Large intestine (tissue), 12 donors: ENCODE data around the gene TRAPPC3L. TPM values are rescaled to one million over a fixed set of nuclear protein-coding genes. Genes with fewer than 3 reads are reported as not detected.
A peak's percentile ranks its signal among the peaks of the same experiment; 100 is the strongest.

ENCODE experiments used
- DNase-seq, 2 donors: peaks; one replicate each; pipeline versions ENCODE4 v3.0.0 to v3.0.0-alpha.2; 2013
- H3K27ac ChIP-seq: one replicate; pipeline ENCODE4 v1.5.1; 2013; ENCODE audit warnings: low read length
- H3K27me3 ChIP-seq: 2 replicates; pipeline ENCODE4 v1.6.1; 2013; ENCODE audit warnings: low read length; ENCODE audit not compliant: control insufficient read depth, insufficient read depth
- H3K36me3 ChIP-seq: 2 replicates; pipeline ENCODE4 v1.6.1; 2013; ENCODE audit warnings: low read length; ENCODE audit not compliant: control insufficient read depth, insufficient read depth
- H3K4me1 ChIP-seq: one replicate; pipeline ENCODE4 v1.6.1; 2013; ENCODE audit warnings: low read length; ENCODE audit not compliant: control insufficient read depth, insufficient read depth
- H3K4me3 ChIP-seq: one replicate; pipeline ENCODE4 v1.5.1; 2013; ENCODE audit warnings: low read length
- H3K9me3 ChIP-seq: one replicate; pipeline ENCODE4 v1.6.1; 2013; ENCODE audit warnings: mild to moderate bottlenecking, low read depth, low read length, moderate library complexity; ENCODE audit not compliant: control insufficient read depth
- WGBS: methylation state at CpG from one replicate; pipeline ENCODE4 v1.1.5; 2013; ENCODE audit warnings: low lambda C conversion rate; ENCODE audit not compliant: insufficient coverage; 5-methylcytosine and 5-hydroxymethylcytosine counted together
- long read RNA-seq, 11 donors: transcript quantifications; one replicate each; lab custom pipeline, GENCODE V29; 2026
- polyA plus RNA-seq: library from polyadenylated mRNA; unstranded; fragments of 120-200 nt; gene quantifications from one replicate; pipeline ENCODE4 v1.2.1, GENCODE V29; 2013

TRAPPC3L gene
- polyA plus RNA-seq = 0.18 TPM
- long read RNA-seq, donor 1 = 0 reads
- long read RNA-seq, donor 2 = 0 reads
- long read RNA-seq, donor 3 = 0 reads
- long read RNA-seq, donor 4 = 0 reads
- long read RNA-seq, donor 5 = 0 reads
- long read RNA-seq, donor 6 = 0 reads
- long read RNA-seq, donor 7, partial matches to known transcripts = 0 of 1 reads
- long read RNA-seq, donor 7, other reads (novel, unspliced or antisense) = 0 of 1 reads
- long read RNA-seq, donor 8 = 0 reads
- long read RNA-seq, donor 9 = 0 reads
- long read RNA-seq, donor 10 = 0 reads
- long read RNA-seq, donor 11, partial matches to known transcripts = 0 of 1 reads
- long read RNA-seq, donor 11, other reads (novel, unspliced or antisense) = 0 of 1 reads

DNA sequence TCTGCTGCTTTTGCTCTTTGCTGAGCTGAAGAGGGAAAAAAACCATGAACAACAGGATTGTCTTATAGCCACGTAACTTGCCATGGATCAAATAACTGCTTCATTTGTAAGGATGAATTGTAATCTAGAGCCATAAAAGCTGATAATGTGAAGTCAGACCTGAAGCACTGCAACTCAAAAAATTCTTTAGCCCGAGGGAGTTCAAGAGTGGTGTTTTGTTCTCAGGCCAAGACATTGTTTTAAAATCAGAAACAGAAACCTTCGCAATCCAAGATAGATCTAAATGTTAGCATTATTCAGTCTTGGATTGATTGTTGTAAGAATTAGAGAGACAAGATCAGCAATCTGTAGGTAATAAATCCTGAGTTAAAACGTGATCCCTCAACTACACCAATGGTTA, at the start of gene TRAPPC3L:
TRAPPC3L (minus strand) TSS at position 34 of the 400 bp plus-strand sequence. CDS start 170 bp downstream, outside the sequence.
- H3K4me1 ChIP-seq = no peaks in the 10 kb centered on the region
- no peak within 1 kb of the TSS for H3K27ac ChIP-seq
- DNase-seq = no peak
- 40% methylated on average over 2 of the region's 4 CpGs for WGBS
- H3K27me3 ChIP-seq = peaks cover 2% of the 10 kb centered on the region
- no peaks in the 10 kb centered on the region for H3K36me3 ChIP-seq
- H3K4me3 ChIP-seq = no peak within 1 kb of the TSS
- H3K9me3 ChIP-seq = no peaks in the 10 kb centered on the region

DNA sequence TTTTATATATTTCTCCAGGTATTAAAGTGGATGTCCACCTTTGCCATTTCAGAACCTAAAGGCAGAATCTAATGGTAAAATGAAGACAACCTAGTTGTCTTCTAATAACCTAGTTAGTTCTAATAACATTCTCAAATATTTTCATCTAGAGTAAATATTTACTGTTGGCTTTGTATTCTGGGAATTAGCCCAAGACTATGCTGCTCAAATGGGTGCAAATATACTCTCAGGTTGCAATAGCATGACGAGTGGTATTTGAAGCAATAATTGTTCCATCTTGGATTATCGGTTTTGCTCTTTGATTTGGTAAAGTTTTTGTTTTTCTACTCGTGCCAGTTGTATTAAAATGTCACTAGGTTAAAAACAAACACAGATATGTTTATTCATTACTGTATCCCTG, 49.8 kb upstream of the TRAPPC3L start:
- H3K9me3 ChIP-seq = no peaks in the 10 kb centered on the region
- no peak overlapping the region for H3K27ac ChIP-seq
- no peak overlapping the region for H3K4me3 ChIP-seq
- peaks cover 30% of the 10 kb centered on the region for H3K36me3 ChIP-seq
- no peaks in the 10 kb centered on the region for H3K4me1 ChIP-seq
- 100% methylated on average over 3 of the region's 3 CpGs for WGBS
- H3K27me3 ChIP-seq = no peaks in the 10 kb centered on the region
- no peak for DNase-seq

DNA sequence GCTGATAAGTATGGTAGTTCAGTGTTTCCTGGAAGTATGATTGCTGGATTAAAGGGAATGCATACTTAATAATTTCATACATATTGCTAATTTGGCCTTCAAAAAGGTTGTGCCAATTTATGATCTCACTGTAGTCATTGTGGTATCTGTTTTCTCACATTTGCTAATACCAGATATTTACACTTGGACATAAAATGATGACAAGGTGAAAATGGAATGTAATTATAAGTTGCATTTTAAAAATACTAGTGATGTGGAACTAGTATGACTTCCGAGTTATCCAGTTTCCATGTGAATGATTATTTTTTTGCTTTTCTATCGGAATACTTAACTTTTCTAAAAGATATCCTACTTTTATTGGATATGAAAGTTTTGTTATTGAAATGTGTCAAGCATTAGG, 41.3 kb upstream of the TRAPPC3L start:
- no peak overlapping the region for H3K27ac ChIP-seq
- no peak for DNase-seq
- no peaks in the 10 kb centered on the region for H3K27me3 ChIP-seq
- no peaks in the 10 kb centered on the region for H3K4me1 ChIP-seq
- peaks cover 28% of the 10 kb centered on the region for H3K36me3 ChIP-seq
- WGBS = 100% methylated on average over 1 of the region's 2 CpGs
- H3K4me3 ChIP-seq = no peak overlapping the region
- H3K9me3 ChIP-seq = no peaks in the 10 kb centered on the region

DNA sequence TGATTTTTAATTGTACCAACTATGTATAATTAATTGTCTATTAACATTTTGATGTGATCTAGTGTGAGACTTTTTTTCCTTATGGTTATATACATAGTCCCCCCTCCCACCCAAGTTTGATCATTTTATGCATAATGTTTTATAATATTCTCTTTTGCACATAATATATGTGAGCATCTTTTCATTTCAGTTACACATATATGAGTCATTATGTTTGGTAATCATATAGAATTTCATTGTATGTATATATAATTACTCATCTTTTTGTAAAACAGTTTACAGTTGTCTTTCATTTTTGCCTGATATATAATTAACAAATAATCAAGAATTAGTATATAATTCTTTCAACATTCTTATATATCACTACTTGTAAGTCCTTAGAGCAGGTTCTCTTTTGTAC, 40.8 kb upstream of the TRAPPC3L start:
- DNase-seq = no peak
- Histone ChIP-seq H3K9me3 (no peaks in the 10 kb centered on the region), H3K36me3 (peaks cover 24% of the 10 kb centered on the region)

DNA sequence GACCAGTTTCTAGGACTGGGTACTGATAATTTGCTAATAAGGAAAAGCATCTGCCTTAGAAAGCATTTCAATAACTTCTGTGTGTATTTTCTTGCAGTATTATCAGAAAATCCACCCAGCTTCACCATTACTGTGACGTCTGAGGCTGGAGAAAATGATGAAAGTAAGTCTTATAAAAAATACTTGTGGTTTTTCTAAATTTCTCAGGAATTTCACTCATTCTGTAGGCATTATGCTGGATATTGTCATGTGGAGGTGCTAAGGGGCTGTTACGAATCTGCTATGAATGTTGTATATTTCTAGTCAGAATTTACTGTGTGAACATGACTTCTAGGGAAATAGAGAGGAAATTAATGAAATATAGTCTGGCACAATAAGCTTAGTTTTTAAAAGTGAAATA, 34.7 kb upstream of the TRAPPC3L start:
- Histone ChIP-seq H3K4me1 (no peaks in the 10 kb centered on the region), H3K27me3 (no peaks in the 10 kb centered on the region), H3K36me3 (peaks cover 27% of the 10 kb centered on the region), H3K9me3 (no peaks in the 10 kb centered on the region), H3K4me3 (no peak overlapping the region), H3K27ac (no peak overlapping the region)
- DNase-seq = no peak
- 90% methylated on average over 2 of the region's 2 CpGs for WGBS

More for the DNA sequence above, 40.8 kb upstream of the TRAPPC3L start:
- Histone ChIP-seq H3K4me3 (no peak overlapping the region), H3K4me1 (no peaks in the 10 kb centered on the region), H3K27ac (no peak overlapping the region), H3K27me3 (no peaks in the 10 kb centered on the region)

GRCh38 chr6:116579143-116579542, 33.7 kb upstream of the TRAPPC3L start:
- Histone ChIP-seq H3K4me3 (no peak overlapping the region), H3K36me3 (peaks cover 29% of the 10 kb centered on the region), H3K27ac (no peak overlapping the region), H3K27me3 (no peaks in the 10 kb centered on the region), H3K9me3 (no peaks in the 10 kb centered on the region), H3K4me1 (no peaks in the 10 kb centered on the region)
- DNase-seq = no peak
- no CpG with 5 or more reads among the region's 1 CpG for WGBS

- Histone ChIP-seq H3K9me3 (no peaks in the 10 kb centered on the region), H3K27me3 (no peaks in the 10 kb centered on the region), H3K36me3 (peaks cover 31% of the 10 kb centered on the region), H3K4me1 (no peaks in the 10 kb centered on the region), H3K27ac (no peak overlapping the region), H3K4me3 (no peak overlapping the region)
- no peak for DNase-seq
Measured at GRCh38 chr6:116578335-116578734, 32.9 kb upstream of the TRAPPC3L start.

DNA sequence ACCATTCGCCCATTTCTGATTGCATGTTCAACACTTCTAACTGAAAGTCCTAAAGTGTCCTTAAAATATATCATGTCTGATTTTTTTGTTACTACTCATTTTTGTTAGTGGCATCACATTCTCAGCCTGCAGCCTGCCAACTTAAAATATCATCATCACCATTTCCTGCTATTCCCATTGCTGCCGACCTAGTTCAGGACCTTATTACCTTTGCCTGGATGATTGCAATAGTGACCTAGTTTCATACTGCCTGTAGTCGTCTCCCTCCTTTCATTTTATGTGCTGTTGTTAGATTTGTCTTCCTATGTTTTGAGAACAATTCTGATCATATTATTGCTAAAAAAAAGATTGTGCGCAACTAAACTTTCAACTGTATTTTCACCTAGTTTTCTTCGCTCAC, 32.0 kb upstream of the TRAPPC3L start:
- no peaks in the 10 kb centered on the region for H3K27me3 ChIP-seq
- H3K27ac ChIP-seq = no peak overlapping the region
- no peak for DNase-seq
- WGBS = 67% methylated on average over 4 of the region's 5 CpGs
- H3K4me1 ChIP-seq = no peaks in the 10 kb centered on the region
- H3K9me3 ChIP-seq = no peaks in the 10 kb centered on the region
- peaks cover 28% of the 10 kb centered on the region for H3K36me3 ChIP-seq
- H3K4me3 ChIP-seq = no peak overlapping the region

DNA sequence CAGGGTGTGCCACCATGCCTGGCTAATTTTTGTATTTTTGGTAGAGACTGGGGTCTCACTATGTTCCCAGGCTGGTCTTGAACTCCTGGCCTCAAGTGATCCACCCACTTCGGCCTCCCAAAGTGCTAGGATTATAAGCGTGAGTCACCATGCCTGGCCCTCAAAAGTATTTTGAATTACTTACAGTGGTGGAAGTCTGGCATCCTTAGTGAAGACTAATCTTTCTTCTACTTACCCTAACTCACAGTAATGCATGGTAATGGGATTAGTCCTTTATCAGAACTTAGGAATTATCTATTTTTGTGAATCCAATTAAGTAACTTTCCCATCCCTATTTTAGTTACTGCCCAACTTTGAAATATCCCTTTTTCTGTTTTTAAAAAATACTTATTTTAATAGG, 29.7 kb upstream of the TRAPPC3L start:
- H3K27me3 ChIP-seq = no peaks in the 10 kb centered on the region
- H3K36me3 ChIP-seq = peaks cover 26% of the 10 kb centered on the region
- no peak overlapping the region for H3K4me3 ChIP-seq
- no peak for DNase-seq
- H3K27ac ChIP-seq = no peak overlapping the region
- H3K9me3 ChIP-seq = no peaks in the 10 kb centered on the region
- no peaks in the 10 kb centered on the region for H3K4me1 ChIP-seq
- 100% methylated on average over 2 of the region's 2 CpGs for WGBS

DNA sequence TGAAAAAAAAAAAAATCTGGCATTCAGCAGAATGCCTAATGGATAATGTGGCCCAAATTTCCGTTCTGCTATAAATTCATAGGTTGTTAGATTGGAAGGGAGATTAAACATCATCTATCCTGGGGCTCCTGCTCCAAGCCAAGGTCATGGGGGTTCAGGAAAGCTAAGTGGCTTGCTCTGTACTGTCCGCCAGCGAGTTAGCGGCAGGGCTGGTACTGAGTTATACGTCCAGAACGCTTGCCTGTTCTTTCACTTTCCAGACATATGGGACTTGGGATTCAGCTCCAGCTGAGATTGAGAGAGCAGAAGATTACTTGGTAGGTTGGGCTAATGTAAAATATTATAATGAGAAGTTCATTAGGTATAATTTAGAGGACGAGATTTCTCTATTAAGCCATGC, 26.7 kb upstream of the TRAPPC3L start:
- H3K9me3 ChIP-seq = no peaks in the 10 kb centered on the region
- no peaks in the 10 kb centered on the region for H3K27me3 ChIP-seq
- H3K4me3 ChIP-seq = peak overlapping the region; percentile 97
- 29% methylated on average over 1 of the region's 7 CpGs for WGBS
- H3K27ac ChIP-seq = peak overlapping the region; percentile 91
- peak; percentile 20 to 67 for DNase-seq
- no peaks in the 10 kb centered on the region for H3K4me1 ChIP-seq
- H3K36me3 ChIP-seq = peaks cover 25% of the 10 kb centered on the region

GRCh38 chr6:116571683-116572000, 26.2 kb upstream of the TRAPPC3L start:
- Histone ChIP-seq H3K9me3 (no peaks in the 10 kb centered on the region), H3K4me3 (peak overlapping the region; percentile 97), H3K27me3 (no peaks in the 10 kb centered on the region), H3K36me3 (peaks cover 20% of the 10 kb centered on the region), H3K27ac (peak overlapping the region; percentile 91), H3K4me1 (no peaks in the 10 kb centered on the region)
- WGBS = 0% methylated on average over 3 of the region's 12 CpGs
- no peak for DNase-seq
